Lung (tissue), 12 donors: Measurements from ENCODE around the gene BMPER. TPM values are rescaled to one million over a fixed set of nuclear protein-coding genes. Genes with fewer than 3 reads are reported as not detected.
A peak's percentile ranks its signal among the peaks of the same experiment; 100 is the strongest.

Source experiments
- ATAC-seq: fragments of 200-7000 bp; cut with Tn5 transposase; one replicate; pipeline ENCODE4 v1.9.1; 2020; ENCODE audit warnings: moderate number of reproducible peaks; ENCODE audit not compliant: insufficient read depth, low FRiP score
- DNase-seq, 3 donors: peaks; one replicate each; pipeline ENCODE4 v3.0.0-alpha.2; 2013 to 2017
- H3K27ac ChIP-seq, 2 donors: one replicate each; pipeline ENCODE4 v1.5.1; 2013; ENCODE audit warnings: mild to moderate bottlenecking in 2 of 2, moderate library complexity in 2 of 2, control low read depth in 1 of 2, inconsistent platforms in 1 of 2, low read depth in 1 of 2, low read length in 1 of 2
- H3K27me3 ChIP-seq, 3 donors: one replicate each; pipeline ENCODE4 v1.5.1; 2013; ENCODE audit warnings: low read length in 2 of 3; ENCODE audit not compliant: control insufficient read depth in 3 of 3, insufficient read depth in 3 of 3
- H3K36me3 ChIP-seq, 4 donors: one replicate each; pipeline ENCODE4 v1.5.1; 2013; ENCODE audit warnings: low read length in 4 of 4, mild to moderate bottlenecking in 1 of 4, moderate library complexity in 1 of 4; ENCODE audit not compliant: control insufficient read depth in 4 of 4, insufficient read depth in 4 of 4
- H3K4me1 ChIP-seq, 5 donors: one replicate each; pipeline ENCODE4 v1.5.1; 2013; ENCODE audit warnings: low read length in 5 of 5, mild to moderate bottlenecking in 2 of 5, moderate library complexity in 1 of 5; ENCODE audit not compliant: control insufficient read depth in 5 of 5, insufficient read depth in 5 of 5
- H3K4me3 ChIP-seq: one replicate; pipeline ENCODE4 v1.5.1; 2013; ENCODE audit warnings: mild to moderate bottlenecking, control low read depth, moderate library complexity
- H3K9ac ChIP-seq, 2 donors: one replicate each; pipeline ENCODE4 v1.5.1; 2013; ENCODE audit warnings: low read length in 2 of 2, control low read depth in 1 of 2; ENCODE audit not compliant: insufficient read depth in 1 of 2
- H3K9me3 ChIP-seq, 4 donors: one replicate each; pipeline ENCODE4 v1.5.1; 2013; ENCODE audit warnings: low read length in 3 of 4, mild to moderate bottlenecking in 1 of 4, moderate library complexity in 1 of 4; ENCODE audit not compliant: control insufficient read depth in 4 of 4, insufficient read depth in 3 of 4
- WGBS, 2 donors: extraction: QIAGEN DNeasy Blood & Tissue Kit; methylation state at CpG; one replicate each; pipeline ENCODE4 v1.1.7; 2013; 5-methylcytosine and 5-hydroxymethylcytosine counted together
- polyA plus RNA-seq, 2 donors: library from polyadenylated mRNA; stranded (reverse); fragments of 200-250 nt; gene quantifications; one replicate each; pipeline ENCODE4 v1.2.1, GENCODE V29; 2013
- total RNA-seq, 2 donors: library from RNA; depleted of rRNA in 1 of 2; stranded (reverse); fragments of >200 nt in 1 of 2; gene quantifications; one replicate each; pipeline ENCODE4 v1.2.1, GENCODE V29; 2014 to 2021
- TF ChIP-seq, protein P1 (sequence below): IDR thresholded peaks from 2 replicates; pipeline ENCODE4 v1.5.1; 2012; ENCODE audit warnings: mild to moderate bottlenecking; ENCODE audit errors: control extremely low read depth, extremely low read depth
- donor health status: control.
- donor health status: control.
- donor health status: Bipolar disorder and iron deficiency.
- donor health status: healthy.
- donor health status: DM: yes; HTN: yes; CAD: no.

BMPER gene
- total and polyA plus RNA-seq, 4 donors: 3.7 to 51.0 (median 9.0) TPM

DNA sequence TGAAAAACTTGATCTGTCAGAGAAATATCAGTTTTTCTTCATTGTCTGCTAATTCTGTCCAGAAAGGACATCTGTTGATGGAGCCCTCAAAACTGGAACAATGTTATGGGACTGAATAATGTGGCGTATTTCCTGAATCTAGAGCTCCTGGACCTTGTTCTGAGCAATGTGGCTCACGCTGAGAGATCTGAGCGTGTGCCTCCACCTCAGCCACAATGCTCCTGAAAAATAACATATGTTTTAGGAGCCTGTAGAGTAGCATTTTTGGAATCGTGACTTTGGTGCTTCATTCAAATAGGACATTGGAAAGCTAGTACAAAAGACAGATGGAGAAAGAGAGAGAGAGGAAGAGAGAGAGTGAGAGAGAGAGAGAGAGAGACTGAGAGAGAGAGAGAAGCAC lies 110.3 kb downstream of the BMPER start:
- WGBS, 2 donors: 87 to 88% methylated on average over 4 of the region's 4 CpGs
- H3K4me1 ChIP-seq: peaks cover 0 to 4% (median 0%) of the 10 kb centered on the region in 5 donors
- DNase-seq (no peak), ATAC-seq (no peak)
- H3K36me3 ChIP-seq: peaks cover 0 to 9% (median 0%) of the 10 kb centered on the region in 4 donors
- H3K9me3 ChIP-seq: no peaks in the 10 kb centered on the region
- no peak overlapping the region for H3K27ac ChIP-seq
- TF ChIP-seq, protein P1, sequence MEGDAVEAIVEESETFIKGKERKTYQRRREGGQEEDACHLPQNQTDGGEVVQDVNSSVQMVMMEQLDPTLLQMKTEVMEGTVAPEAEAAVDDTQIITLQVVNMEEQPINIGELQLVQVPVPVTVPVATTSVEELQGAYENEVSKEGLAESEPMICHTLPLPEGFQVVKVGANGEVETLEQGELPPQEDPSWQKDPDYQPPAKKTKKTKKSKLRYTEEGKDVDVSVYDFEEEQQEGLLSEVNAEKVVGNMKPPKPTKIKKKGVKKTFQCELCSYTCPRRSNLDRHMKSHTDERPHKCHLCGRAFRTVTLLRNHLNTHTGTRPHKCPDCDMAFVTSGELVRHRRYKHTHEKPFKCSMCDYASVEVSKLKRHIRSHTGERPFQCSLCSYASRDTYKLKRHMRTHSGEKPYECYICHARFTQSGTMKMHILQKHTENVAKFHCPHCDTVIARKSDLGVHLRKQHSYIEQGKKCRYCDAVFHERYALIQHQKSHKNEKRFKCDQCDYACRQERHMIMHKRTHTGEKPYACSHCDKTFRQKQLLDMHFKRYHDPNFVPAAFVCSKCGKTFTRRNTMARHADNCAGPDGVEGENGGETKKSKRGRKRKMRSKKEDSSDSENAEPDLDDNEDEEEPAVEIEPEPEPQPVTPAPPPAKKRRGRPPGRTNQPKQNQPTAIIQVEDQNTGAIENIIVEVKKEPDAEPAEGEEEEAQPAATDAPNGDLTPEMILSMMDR: no peak
- no peak overlapping the region for H3K4me3 ChIP-seq
- no peaks in the 10 kb centered on the region for H3K27me3 ChIP-seq
- H3K9ac ChIP-seq: no peak overlapping the region

DNA sequence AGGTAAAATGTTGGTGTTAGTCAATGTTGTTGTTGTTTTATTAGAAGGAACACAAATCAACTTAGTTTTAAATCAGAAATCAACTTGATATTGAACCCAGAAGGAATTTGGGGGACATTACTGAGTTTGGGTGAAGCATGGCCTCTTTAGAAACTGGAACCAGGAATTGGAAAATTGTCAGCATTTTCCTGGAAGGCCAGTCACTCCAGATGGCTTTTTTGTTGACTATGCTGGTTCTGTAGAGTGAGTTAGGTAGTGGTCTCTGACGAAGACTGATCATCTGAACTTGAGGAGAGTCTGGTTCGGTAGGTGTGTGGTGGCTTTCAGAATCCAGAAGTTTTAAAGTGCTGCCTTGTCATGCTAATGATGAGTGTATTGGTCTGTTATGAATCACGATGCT lies 111.5 kb downstream of the BMPER start:
- Histone ChIP-seq H3K4me1 (no peaks in the 10 kb centered on the region), H3K4me3 (no peak overlapping the region), H3K9ac (no peak overlapping the region), H3K27me3 (no peaks in the 10 kb centered on the region), H3K9me3 (no peaks in the 10 kb centered on the region), H3K36me3 (peaks cover 0 to 10% (median 0%) of the 10 kb centered on the region in 4 donors), H3K27ac (no peak overlapping the region)
- DNase-seq: no peak
- TF ChIP-seq, protein P1: no peak
- WGBS, 2 donors: 89 to 92% methylated on average over 3 of the region's 3 CpGs
- no peak for ATAC-seq

DNA sequence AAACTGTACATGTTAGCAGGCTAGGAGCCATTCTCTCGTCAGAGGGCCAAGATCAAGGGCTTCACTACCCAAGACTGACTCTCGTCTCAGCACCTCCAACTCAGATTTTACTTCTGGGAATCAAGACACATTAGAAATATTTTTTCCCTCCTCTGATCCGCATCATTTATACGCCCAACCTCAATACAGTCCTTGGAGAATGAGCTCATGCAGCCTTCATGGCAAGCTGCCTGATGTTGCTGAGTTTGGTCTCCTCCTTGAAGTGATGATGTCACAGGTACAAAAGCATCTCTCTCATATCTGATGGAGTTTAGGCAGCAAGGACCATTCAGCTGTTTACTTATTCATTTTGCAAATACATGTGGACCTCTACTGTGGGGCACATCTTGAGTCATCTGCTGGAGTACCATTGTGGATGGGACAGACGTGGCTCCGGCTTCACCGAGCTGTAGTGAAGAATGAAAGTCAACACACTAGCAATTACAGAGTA lies 114.0 kb downstream of the BMPER start:
- Histone ChIP-seq H3K9me3 (no peaks in the 10 kb centered on the region), H3K4me3 (no peak overlapping the region), H3K4me1 (no peaks in the 10 kb centered on the region), H3K9ac (no peak overlapping the region), H3K27ac (no peak overlapping the region), H3K36me3 (peaks cover 0 to 10% (median 0%) of the 10 kb centered on the region in 4 donors), H3K27me3 (no peaks in the 10 kb centered on the region)
- DNase-seq: peak; percentile 36 to 68 (median 39)
- WGBS, 2 donors: 65 to 81% methylated on average over 7 of the region's 7 CpGs
- peak; percentile 89 for ATAC-seq
- TF ChIP-seq, protein P1: no peak

DNA sequence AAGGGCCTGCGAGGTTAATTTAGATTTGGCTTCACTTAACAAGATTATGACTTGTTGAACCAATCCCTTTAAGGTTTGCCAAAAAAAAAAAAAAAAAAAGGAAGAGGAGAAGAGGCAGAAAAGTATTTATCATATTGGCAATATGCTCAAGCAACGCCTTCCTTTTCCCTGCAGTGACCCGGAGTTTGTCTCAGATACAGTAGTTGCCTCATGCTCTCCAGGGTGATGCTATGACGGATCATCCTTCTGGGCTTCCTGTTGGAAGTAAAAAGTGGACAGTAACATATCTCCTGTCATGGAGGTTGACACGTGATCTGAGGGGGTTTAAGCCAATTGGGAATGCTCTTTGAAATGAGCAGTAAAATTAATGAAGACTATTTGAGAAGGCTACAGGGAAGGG lies 117.3 kb downstream of the BMPER start:
- WGBS, 2 donors: 71 to 88% methylated on average over 5 of the region's 5 CpGs
- TF ChIP-seq, protein P1: no peak
- ATAC-seq (no peak), DNase-seq (no peak)
- no peaks in the 10 kb centered on the region for H3K27me3 ChIP-seq
- H3K9ac ChIP-seq: no peak overlapping the region
- H3K27ac ChIP-seq: no peak overlapping the region
- H3K4me3 ChIP-seq: no peak overlapping the region
- peaks cover 0 to 15% (median 2%) of the 10 kb centered on the region in 5 donors for H3K4me1 ChIP-seq
- H3K36me3 ChIP-seq: peaks cover 0 to 7% (median 0%) of the 10 kb centered on the region in 4 donors
- H3K9me3 ChIP-seq: no peaks in the 10 kb centered on the region
